Upper lobe of right lung (tissue), 1 donor: Measurements from ENCODE around the gene COIL. TPM values are rescaled to one million over a fixed set of nuclear protein-coding genes. Genes with fewer than 3 reads are reported as not detected.
A peak's percentile ranks its signal among the peaks of the same experiment; 100 is the strongest.

Source experiments
- ATAC-seq: fragments of 200-7000 bp; cut with Tn5 transposase; one replicate; pipeline ENCODE4 v1.9.1; 2020; ENCODE audit warnings: mild to moderate bottlenecking, moderate library complexity
- DNase-seq: peaks from one replicate; pipeline ENCODE4 v3.0.0-alpha.2; 2020
- H3K27ac ChIP-seq: fragments of 200-600 bp; one replicate; pipeline ENCODE4 v1.8.0; 2022
- H3K27me3 ChIP-seq: fragments of 200-600 bp; one replicate; pipeline ENCODE4 v1.8.0; 2022; ENCODE audit warnings: mild to moderate bottlenecking
- H3K36me3 ChIP-seq: fragments of 200-600 bp; one replicate; pipeline ENCODE4 v1.8.0; 2022
- H3K4me1 ChIP-seq: fragments of 200-600 bp; one replicate; pipeline ENCODE4 v1.8.0; 2022
- H3K4me3 ChIP-seq: fragments of 200-600 bp; one replicate; pipeline ENCODE4 v1.8.0; 2022; ENCODE audit warnings: mild to moderate bottlenecking
- H3K9me3 ChIP-seq: fragments of 200-600 bp; one replicate; pipeline ENCODE4 v1.8.0; 2022
- intact Hi-C: fragments of 100-400 bp; cut with DNase I; formaldehyde crosslinking; loops from one replicate; pipeline ENCODE4 v1.11.0; 2022
- total RNA-seq: library from RNA; stranded (reverse); fragmentation: NEBNext Ultra II Directional; extraction: Animal tissue kit (Norgen Biotek cat#: 25700); gene quantifications from one replicate; pipeline ENCODE4 v1.2.1, GENCODE V29; 2021
- TF ChIP-seq, protein P1 (sequence below): fragments of 200-600 bp; IDR thresholded peaks from one replicate; pipeline ENCODE4 v1.8.0; 2022; ENCODE audit warnings: antibody characterized with exemption
- donor health status: DM: no; HTN: yes; CAD: no; lungs with severe emphysema.

Gene COIL
- total RNA-seq, 1 donor from 2014 or later, result 13.3 TPM

DNA sequence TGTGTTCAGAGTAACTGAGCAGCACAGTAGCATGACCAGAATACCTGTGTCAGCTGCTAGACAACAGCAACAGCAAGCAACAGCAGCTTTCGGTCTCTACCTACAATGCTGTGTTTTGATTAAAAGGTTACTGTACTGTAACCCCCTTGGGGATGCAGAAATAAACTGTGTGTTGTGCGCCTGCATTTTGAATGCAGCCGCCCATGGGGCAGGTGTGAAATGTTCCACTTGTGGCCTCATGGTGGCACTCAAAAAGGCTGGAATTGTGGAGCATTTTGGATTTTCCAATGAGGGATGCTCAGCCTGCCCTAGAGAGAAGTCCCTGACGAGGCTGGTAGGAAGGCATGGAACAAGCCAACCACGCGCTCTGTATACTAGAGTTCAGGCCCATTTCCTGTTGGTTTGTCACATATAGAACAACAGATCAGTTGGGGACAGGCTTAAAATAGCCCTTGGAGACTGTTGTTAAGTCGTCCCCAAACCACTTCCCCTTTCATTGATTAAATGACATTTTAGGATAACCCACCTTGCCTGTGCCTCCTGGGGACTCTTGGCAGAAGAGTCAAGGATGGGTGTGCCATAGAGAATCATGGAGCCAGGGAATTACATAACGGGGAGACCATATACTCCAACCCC is 44.2 kb upstream of the COIL start:
- TF ChIP-seq, protein P1, sequence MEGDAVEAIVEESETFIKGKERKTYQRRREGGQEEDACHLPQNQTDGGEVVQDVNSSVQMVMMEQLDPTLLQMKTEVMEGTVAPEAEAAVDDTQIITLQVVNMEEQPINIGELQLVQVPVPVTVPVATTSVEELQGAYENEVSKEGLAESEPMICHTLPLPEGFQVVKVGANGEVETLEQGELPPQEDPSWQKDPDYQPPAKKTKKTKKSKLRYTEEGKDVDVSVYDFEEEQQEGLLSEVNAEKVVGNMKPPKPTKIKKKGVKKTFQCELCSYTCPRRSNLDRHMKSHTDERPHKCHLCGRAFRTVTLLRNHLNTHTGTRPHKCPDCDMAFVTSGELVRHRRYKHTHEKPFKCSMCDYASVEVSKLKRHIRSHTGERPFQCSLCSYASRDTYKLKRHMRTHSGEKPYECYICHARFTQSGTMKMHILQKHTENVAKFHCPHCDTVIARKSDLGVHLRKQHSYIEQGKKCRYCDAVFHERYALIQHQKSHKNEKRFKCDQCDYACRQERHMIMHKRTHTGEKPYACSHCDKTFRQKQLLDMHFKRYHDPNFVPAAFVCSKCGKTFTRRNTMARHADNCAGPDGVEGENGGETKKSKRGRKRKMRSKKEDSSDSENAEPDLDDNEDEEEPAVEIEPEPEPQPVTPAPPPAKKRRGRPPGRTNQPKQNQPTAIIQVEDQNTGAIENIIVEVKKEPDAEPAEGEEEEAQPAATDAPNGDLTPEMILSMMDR, result peak; percentile 29
- Histone ChIP-seq H3K9me3 (no peaks in the 10 kb centered on the region), H3K4me3 (no peak overlapping the region), H3K27ac (no peak overlapping the region), H3K4me1 (peaks cover 3% of the 10 kb centered on the region), H3K27me3 (no peaks in the 10 kb centered on the region), H3K36me3 (peaks cover 58% of the 10 kb centered on the region)
- peak; percentile 60 for ATAC-seq
- no peak for DNase-seq
- intact Hi-C loops, result loop anchor here (10.0 kb wide), 1 partner anchor 110 kb away; no protein-coding TSS in a partner anchor

DNA sequence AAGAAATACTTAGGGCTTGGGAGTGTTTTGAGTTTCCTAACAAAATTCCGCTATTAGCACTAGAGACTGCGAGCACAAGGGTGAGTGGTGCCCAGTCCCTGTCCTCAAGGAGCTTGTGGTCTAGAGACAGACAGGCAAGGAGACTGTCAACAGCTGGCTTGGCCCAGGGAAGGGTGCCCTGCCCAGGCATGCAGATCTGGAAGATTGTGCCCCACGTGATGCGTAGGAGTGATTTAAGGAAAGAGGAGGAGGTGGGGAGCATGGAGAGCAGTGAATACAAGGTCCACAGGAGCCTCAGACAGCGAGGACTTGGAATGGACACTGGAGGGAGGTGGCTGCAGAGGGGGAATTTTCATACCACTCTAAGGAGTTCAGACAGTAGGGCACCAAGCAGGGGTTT is 42.1 kb upstream of the COIL start:
- H3K27me3 ChIP-seq, result no peaks in the 10 kb centered on the region
- ATAC-seq, result no peak
- TF ChIP-seq, protein P1, result no peak
- DNase-seq, result no peak
- no peak overlapping the region for H3K27ac ChIP-seq
- H3K36me3 ChIP-seq, result peaks cover 71% of the 10 kb centered on the region
- no peaks in the 10 kb centered on the region for H3K9me3 ChIP-seq
- intact Hi-C loops, result loop anchor here (10.0 kb wide), 1 partner anchor 112 kb away; no protein-coding TSS in a partner anchor
- H3K4me3 ChIP-seq, result no peak overlapping the region
- peaks cover 3% of the 10 kb centered on the region for H3K4me1 ChIP-seq

DNA sequence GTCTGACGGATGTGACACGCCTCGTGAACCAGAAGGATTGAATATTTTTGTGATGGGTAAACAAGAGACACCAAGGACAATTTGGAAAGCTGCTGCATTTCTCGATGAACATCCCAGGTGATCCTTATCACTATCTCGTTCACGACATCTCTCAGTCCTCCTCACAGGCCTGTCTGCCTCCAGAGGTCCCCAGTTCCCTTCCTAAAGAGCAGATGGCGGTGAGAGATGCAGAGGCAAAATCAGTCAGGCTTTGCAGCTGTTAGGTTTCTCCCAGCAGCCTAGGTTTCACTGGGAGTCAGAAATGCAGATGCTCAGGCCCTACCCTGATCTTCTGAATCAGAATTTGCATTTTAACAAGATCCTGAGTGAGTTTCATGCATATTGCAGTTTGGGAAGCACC is 40.7 kb upstream of the COIL start:
- TF ChIP-seq, protein P1, result no peak
- H3K9me3 ChIP-seq, result no peaks in the 10 kb centered on the region
- no peak overlapping the region for H3K27ac ChIP-seq
- peaks cover 3% of the 10 kb centered on the region for H3K4me1 ChIP-seq
- H3K36me3 ChIP-seq, result peaks cover 77% of the 10 kb centered on the region
- DNase-seq (no peak), ATAC-seq (no peak)
- intact Hi-C loops, result loop anchor here (10.0 kb wide), 1 partner anchor 113 kb away; no protein-coding TSS in a partner anchor
- no peaks in the 10 kb centered on the region for H3K27me3 ChIP-seq
- no peak overlapping the region for H3K4me3 ChIP-seq

DNA sequence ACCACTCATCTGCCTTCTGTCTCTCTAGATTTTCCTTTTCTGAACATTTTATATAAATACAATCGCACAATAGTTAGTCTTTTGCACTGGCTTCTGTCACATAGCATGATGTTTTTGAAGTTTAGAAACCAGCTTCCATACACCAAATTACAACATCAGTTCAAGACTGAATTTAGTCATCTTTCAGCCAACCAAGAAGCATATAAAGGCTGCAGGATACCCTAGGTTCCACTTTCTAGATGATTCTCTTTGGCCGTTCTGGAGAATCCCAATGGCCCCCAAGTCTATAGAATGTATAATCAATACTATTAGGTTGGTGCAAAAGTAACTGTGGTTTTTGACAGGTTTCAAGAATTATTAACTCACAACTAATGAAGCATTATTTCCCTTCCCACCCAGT is 36.5 kb upstream of the COIL start:
- no peak overlapping the region for H3K4me3 ChIP-seq
- H3K27ac ChIP-seq, result no peak overlapping the region
- TF ChIP-seq, protein P1, result no peak
- H3K9me3 ChIP-seq, result no peaks in the 10 kb centered on the region
- H3K27me3 ChIP-seq, result no peaks in the 10 kb centered on the region
- no peak for ATAC-seq
- intact Hi-C loops, result no loop called here
- H3K4me1 ChIP-seq, result no peaks in the 10 kb centered on the region
- no peak for DNase-seq
- peaks cover 88% of the 10 kb centered on the region for H3K36me3 ChIP-seq

DNA sequence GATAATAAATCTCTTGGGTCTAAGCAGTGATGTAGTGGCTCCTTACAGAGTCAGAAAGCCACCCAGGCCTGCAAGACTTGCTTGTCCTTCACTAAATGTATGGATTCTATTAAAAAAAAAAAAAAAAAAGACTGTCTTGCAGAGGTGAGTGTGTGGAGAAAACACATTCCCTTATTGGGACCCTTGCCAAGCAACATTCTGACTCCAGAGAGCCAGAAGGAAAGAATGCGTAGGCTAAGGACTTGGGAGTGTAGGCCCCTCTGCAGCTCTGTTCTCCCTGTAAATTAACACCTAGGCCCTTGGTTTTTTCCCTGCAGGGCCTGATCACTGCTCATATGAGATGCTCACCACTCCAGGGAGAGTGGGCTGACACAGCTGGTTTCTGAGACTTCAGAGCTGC is 34.9 kb upstream of the COIL start:
- ATAC-seq (no peak), DNase-seq (no peak)
- TF ChIP-seq, protein P1, result no peak
- Histone ChIP-seq H3K27ac (no peak overlapping the region), H3K9me3 (no peaks in the 10 kb centered on the region), H3K27me3 (no peaks in the 10 kb centered on the region), H3K36me3 (peaks cover 88% of the 10 kb centered on the region), H3K4me3 (no peak overlapping the region), H3K4me1 (no peaks in the 10 kb centered on the region)
- intact Hi-C loops, result no loop called here
